Peyer's patch (tissue), 4 donors: Measurements from ENCODE around the gene HMOX1.

Experiments used
- CTCF ChIP-seq, 6 experiments: fragments of 450-650 bp in 4 of 6; fragments of 200-600 bp in 2 of 6; sonication (generic) in 1 of 6; IDR thresholded peaks; one replicate each; pipeline ENCODE4 v1.5.1; 2017 to 2019; ENCODE audit warnings: antibody characterized with exemption in 6 of 6, mild to moderate bottlenecking in 3 of 6, moderate library complexity in 1 of 6
- POLR2A ChIP-seq, 2 donors: fragments of 450-650 bp; IDR thresholded peaks; one replicate each; pipeline ENCODE4 v1.5.1; 2017; ENCODE audit warnings: antibody characterized with exemption in 2 of 2, mild to moderate bottlenecking in 2 of 2, moderate library complexity in 2 of 2

GRCh38 chr22:35379146-35379993 is 1.5 kb upstream of the HMOX1 start:
- TF ChIP-seq CTCF (IDR thresholded peaks at IDR 0.05) = peak in 1 of 6 experiments; percentile 3
- TF ChIP-seq POLR2A (IDR thresholded peaks at IDR 0.05) = no peak
